ENCODE measurements around the gene CLSTN2.

CLSTN2 gene

DNA sequence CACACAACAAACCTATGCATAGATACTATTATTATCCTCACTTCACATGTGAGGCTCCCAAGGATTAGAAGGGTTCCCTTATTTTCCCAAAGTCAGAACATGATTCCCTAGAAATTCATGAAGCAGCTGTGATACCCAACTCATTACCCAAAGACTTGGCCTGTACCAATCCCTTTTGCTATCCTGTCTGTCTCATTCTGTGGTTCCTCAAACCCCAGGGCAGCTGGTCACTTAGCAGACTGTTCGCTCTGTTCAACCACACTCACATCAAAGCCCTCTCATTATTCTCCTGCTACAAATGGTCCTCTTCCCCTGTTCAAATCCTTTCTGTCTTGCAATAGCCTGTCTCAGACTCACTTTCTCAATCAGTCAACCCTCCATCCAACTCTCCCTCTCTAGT is 588.6 kb downstream of the CLSTN2 start:
- H3K4me2 ChIP-seq (ENCODE audit: low read depth, low read length) = no peak overlapping the region
- no peak for DNase-seq
- H3K9ac ChIP-seq (ENCODE audit: low read length) = no peak overlapping the region
- H3K4me3 ChIP-seq (ENCODE audit: low read length) = no peak overlapping the region
- H3K4me1 ChIP-seq (ENCODE audit: low read length) = no peaks in the 10 kb centered on the region
- no peaks in the 10 kb centered on the region for H3K36me3 ChIP-seq (replicated peaks; ENCODE audit: insufficient read depth, low read length)
- no peaks in the 10 kb centered on the region; the same call in 1 of the 2 replicates for H3K9me3 ChIP-seq (replicated peaks; ENCODE audit: insufficient read depth, low read length)
- H3K79me2 ChIP-seq (ENCODE audit: low read length) = no peaks in the 10 kb centered on the region
- no peak overlapping the region for H2AFZ ChIP-seq (ENCODE audit: low read length)
- TF ChIP-seq EZH2 (optimal IDR thresholded peaks at IDR 0.05; ENCODE audit: low read depth, low read length) (no peak), EZH2phosphoT487 (IDR thresholded peaks at IDR 0.05; ENCODE audit: low read length) (no peak), CTCF (IDR thresholded peaks at IDR 0.05; ENCODE audit: low read length) (no peak)
- H3K9me2 ChIP-seq (replicated peaks; ENCODE audit: insufficient read depth, low read length) = no peaks in the 10 kb centered on the region
- no peak overlapping the region for H3K27ac ChIP-seq (ENCODE audit: low read length)
- no peaks in the 10 kb centered on the region for H3F3A ChIP-seq (ENCODE audit: insufficient read depth, low read length)
- no peaks in the 10 kb centered on the region for H3K27me3 ChIP-seq (replicated peaks; ENCODE audit: insufficient read depth, low read length)
- H4K20me1 ChIP-seq (ENCODE audit: insufficient read depth, low read length) = no peaks in the 10 kb centered on the region

- TF ChIP-seq EZH2phosphoT487 (IDR thresholded peaks at IDR 0.05; ENCODE audit: low read length) = no peak
- no peak for TF ChIP-seq EZH2 (optimal IDR thresholded peaks at IDR 0.05; ENCODE audit: low read depth, low read length)
- TF ChIP-seq CTCF (IDR thresholded peaks at IDR 0.05; ENCODE audit: low read length) = no peak
- H2AFZ ChIP-seq (ENCODE audit: low read length) = no peak overlapping the region
- H3K4me3 ChIP-seq (ENCODE audit: low read length) = no peak overlapping the region
- no peaks in the 10 kb centered on the region for H3K79me2 ChIP-seq (ENCODE audit: low read length)
- H3K27ac ChIP-seq (ENCODE audit: low read length) = no peak overlapping the region
- H3K4me1 ChIP-seq (ENCODE audit: low read length) = no peaks in the 10 kb centered on the region
- no peaks in the 10 kb centered on the region for H3K9me3 ChIP-seq (replicated peaks; ENCODE audit: insufficient read depth, low read length)
- no peaks in the 10 kb centered on the region for H4K20me1 ChIP-seq (ENCODE audit: insufficient read depth, low read length)
- H3K9me2 ChIP-seq (replicated peaks; ENCODE audit: insufficient read depth, low read length) = no peaks in the 10 kb centered on the region
- H3K4me2 ChIP-seq (ENCODE audit: low read depth, low read length) = no peak overlapping the region
- H3K36me3 ChIP-seq (replicated peaks; ENCODE audit: insufficient read depth, low read length) = no peaks in the 10 kb centered on the region
- no peak for DNase-seq
- no peaks in the 10 kb centered on the region for H3F3A ChIP-seq (ENCODE audit: insufficient read depth, low read length)
- no peaks in the 10 kb centered on the region for H3K27me3 ChIP-seq (replicated peaks; ENCODE audit: insufficient read depth, low read length)
- no peak overlapping the region for H3K9ac ChIP-seq (ENCODE audit: low read length)
Measured at GRCh38 chr3:140527156-140527555, 592.2 kb downstream of the CLSTN2 start.

GRCh38 chr3:140529096-140529495 is 594.1 kb downstream of the CLSTN2 start:
- TF ChIP-seq EZH2phosphoT487 (IDR thresholded peaks at IDR 0.05; ENCODE audit: low read length) = no peak
- no peak for TF ChIP-seq CTCF (IDR thresholded peaks at IDR 0.05; ENCODE audit: low read length)
- TF ChIP-seq EZH2 (optimal IDR thresholded peaks at IDR 0.05; ENCODE audit: low read depth, low read length) = no peak
- Histone ChIP-seq H3K79me2 (ENCODE audit: low read length) (no peaks in the 10 kb centered on the region), H3K9me2 (replicated peaks; ENCODE audit: insufficient read depth, low read length) (no peaks in the 10 kb centered on the region), H3K27ac (ENCODE audit: low read length) (no peak overlapping the region), H2AFZ (ENCODE audit: low read length) (no peak overlapping the region), H4K20me1 (ENCODE audit: insufficient read depth, low read length) (no peaks in the 10 kb centered on the region), H3K9me3 (replicated peaks; ENCODE audit: insufficient read depth, low read length) (no peaks in the 10 kb centered on the region), H3K27me3 (replicated peaks; ENCODE audit: insufficient read depth, low read length) (no peaks in the 10 kb centered on the region), H3K9ac (ENCODE audit: low read length) (no peak overlapping the region), H3K4me1 (ENCODE audit: low read length) (no peaks in the 10 kb centered on the region), H3F3A (ENCODE audit: insufficient read depth, low read length) (no peaks in the 10 kb centered on the region), H3K36me3 (replicated peaks; ENCODE audit: insufficient read depth, low read length) (no peaks in the 10 kb centered on the region), H3K4me2 (ENCODE audit: low read depth, low read length) (no peak overlapping the region), H3K4me3 (ENCODE audit: low read length) (no peak overlapping the region)
- DNase-seq = no peak

Measured in MM.1S (cell line).